Activated naive CD8-positive, alpha-beta T cell treated with anti-CD3 and anti-CD28 coated beads, Interleukin-2, amount 50 U/mL, for 24 hours (primary cell): ENCODE data around the gene MYO1D.

Experiments
- ATAC-seq: fragments of 150-1000 bp; cut with Tn5 transposase; one replicate; pipeline ENCODE4 v1.10.0; 2021
- DNase-seq: peaks from one replicate; pipeline ENCODE4 v3.0.0; 2021
- H3K27ac Mint-ChIP-seq: one replicate; pipeline ENCODE4 v1.8.0; 2021; ENCODE audit warnings: mild to moderate bottlenecking, mixed read lengths
- H3K27me3 Mint-ChIP-seq: one replicate; pipeline ENCODE4 v1.8.0; 2021; ENCODE audit warnings: mixed read lengths
- H3K36me3 Mint-ChIP-seq: one replicate; pipeline ENCODE4 v1.8.0; 2021; ENCODE audit warnings: low read depth, mixed read lengths
- H3K4me1 Mint-ChIP-seq: one replicate; pipeline ENCODE4 v1.8.0; 2021; ENCODE audit warnings: mixed read lengths
- H3K4me3 Mint-ChIP-seq: one replicate; pipeline ENCODE4 v1.8.0; 2021; ENCODE audit warnings: mild to moderate bottlenecking, moderate library complexity, mixed read lengths
- H3K9me3 Mint-ChIP-seq: one replicate; pipeline ENCODE4 v1.8.0; 2021; ENCODE audit warnings: mixed read lengths

Gene MYO1D

DNA sequence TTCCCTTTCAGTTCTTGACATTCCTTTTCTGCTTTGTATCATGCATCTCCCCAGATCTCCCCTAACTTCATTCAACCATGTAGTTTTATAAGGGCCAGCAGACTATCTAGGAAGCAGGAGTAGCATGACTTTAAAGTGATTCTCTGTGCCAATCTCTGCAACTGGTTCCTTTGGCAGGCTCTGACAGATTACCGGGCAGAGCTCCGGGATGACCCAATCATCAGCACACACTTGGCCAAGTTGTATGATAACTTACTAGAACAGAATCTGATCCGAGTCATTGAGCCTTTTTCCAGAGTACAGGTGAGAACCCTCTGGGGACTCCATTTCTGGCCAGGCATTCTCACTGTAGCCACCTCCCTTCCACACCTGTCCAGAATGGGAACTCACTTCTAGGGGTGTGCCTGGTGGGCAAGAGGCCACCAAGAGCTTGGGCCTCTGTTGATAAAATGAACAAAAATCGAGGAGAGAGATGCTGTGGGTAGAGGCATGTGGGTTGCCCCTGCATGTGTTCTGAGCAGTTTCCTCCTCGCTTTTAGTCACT is 397.8 kb downstream of the MYO1D start:
- peak overlapping the region; percentile 21 for H3K27ac Mint-ChIP-seq
- ATAC-seq: no peak
- H3K9me3 Mint-ChIP-seq: no peaks in the 10 kb centered on the region
- H3K36me3 Mint-ChIP-seq: peaks cover 56% of the 10 kb centered on the region
- H3K4me1 Mint-ChIP-seq: no peaks in the 10 kb centered on the region
- H3K4me3 Mint-ChIP-seq: no peak overlapping the region
- no peaks in the 10 kb centered on the region for H3K27me3 Mint-ChIP-seq
- DNase-seq: no peak

DNA sequence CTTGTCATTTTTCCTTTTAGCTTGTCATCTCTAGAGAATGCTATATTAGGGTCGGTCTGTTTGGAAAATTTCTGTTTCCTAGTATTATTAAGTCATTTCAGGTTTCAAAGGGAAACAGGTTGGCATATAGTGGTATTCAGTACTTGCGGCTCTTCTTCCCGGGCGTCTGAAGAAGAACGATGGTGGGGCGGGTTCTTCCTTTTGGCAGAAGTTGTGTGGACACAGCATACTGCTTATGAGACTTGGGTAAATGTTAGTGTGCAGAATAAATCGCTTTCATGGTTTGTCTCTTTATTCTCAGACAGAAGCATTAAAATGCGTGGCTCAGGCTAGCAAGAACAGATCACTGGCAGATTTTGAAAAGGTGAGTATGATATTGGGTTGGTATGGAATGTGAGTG is 399.7 kb downstream of the MYO1D start:
- DNase-seq: no peak
- no peak overlapping the region for H3K27ac Mint-ChIP-seq
- H3K4me1 Mint-ChIP-seq: no peaks in the 10 kb centered on the region
- no peaks in the 10 kb centered on the region for H3K9me3 Mint-ChIP-seq
- no peak overlapping the region for H3K4me3 Mint-ChIP-seq
- ATAC-seq: no peak
- H3K36me3 Mint-ChIP-seq: peaks cover 66% of the 10 kb centered on the region
- H3K27me3 Mint-ChIP-seq: no peaks in the 10 kb centered on the region

GRCh38 chr17:32475258-32475657 is 401.7 kb downstream of the MYO1D start:
- H3K27me3 Mint-ChIP-seq: no peaks in the 10 kb centered on the region
- no peak for ATAC-seq
- no peak overlapping the region for H3K27ac Mint-ChIP-seq
- no peak overlapping the region for H3K4me3 Mint-ChIP-seq
- no peaks in the 10 kb centered on the region for H3K4me1 Mint-ChIP-seq
- DNase-seq: no peak
- H3K9me3 Mint-ChIP-seq: no peaks in the 10 kb centered on the region
- peaks cover 73% of the 10 kb centered on the region for H3K36me3 Mint-ChIP-seq

GRCh38 chr17:32471652-32472051 is 405.3 kb downstream of the MYO1D start:
- peaks cover 4% of the 10 kb centered on the region for H3K4me1 Mint-ChIP-seq
- ATAC-seq: no peak
- H3K27me3 Mint-ChIP-seq: no peaks in the 10 kb centered on the region
- H3K9me3 Mint-ChIP-seq: no peaks in the 10 kb centered on the region
- H3K4me3 Mint-ChIP-seq: no peak overlapping the region
- DNase-seq: no peak
- peaks cover 72% of the 10 kb centered on the region for H3K36me3 Mint-ChIP-seq
- peak overlapping the region; percentile 11 for H3K27ac Mint-ChIP-seq

GRCh38 chr17:32470405-32471167 is 406.3 kb downstream of the MYO1D start:
- Mint-ChIP-seq H3K36me3 (peaks cover 75% of the 10 kb centered on the region), H3K4me3 (no peak overlapping the region), H3K27ac (no peak overlapping the region), H3K4me1 (peaks cover 4% of the 10 kb centered on the region), H3K27me3 (no peaks in the 10 kb centered on the region), H3K9me3 (no peaks in the 10 kb centered on the region)
- no peak for ATAC-seq
- no peak for DNase-seq

GRCh38 chr17:32467949-32468348 is 409.0 kb downstream of the MYO1D start:
- peaks cover 4% of the 10 kb centered on the region for H3K4me1 Mint-ChIP-seq
- no peaks in the 10 kb centered on the region for H3K27me3 Mint-ChIP-seq
- H3K9me3 Mint-ChIP-seq: no peaks in the 10 kb centered on the region
- DNase-seq: no peak
- H3K27ac Mint-ChIP-seq: peak overlapping the region; percentile 69
- ATAC-seq: no peak
- peaks cover 68% of the 10 kb centered on the region for H3K36me3 Mint-ChIP-seq
- H3K4me3 Mint-ChIP-seq: no peak overlapping the region

GRCh38 chr17:32464374-32464773 is 412.6 kb downstream of the MYO1D start:
- peaks cover 22% of the 10 kb centered on the region for H3K4me1 Mint-ChIP-seq
- no peaks in the 10 kb centered on the region for H3K9me3 Mint-ChIP-seq
- H3K27me3 Mint-ChIP-seq: no peaks in the 10 kb centered on the region
- H3K36me3 Mint-ChIP-seq: peaks cover 70% of the 10 kb centered on the region
- no peak overlapping the region for H3K27ac Mint-ChIP-seq
- no peak overlapping the region for H3K4me3 Mint-ChIP-seq
- ATAC-seq (no peak), DNase-seq (no peak)

GRCh38 chr17:32463304-32463703 is 413.6 kb downstream of the MYO1D start:
- Mint-ChIP-seq H3K4me3 (no peak overlapping the region), H3K4me1 (peaks cover 21% of the 10 kb centered on the region), H3K27me3 (no peaks in the 10 kb centered on the region), H3K27ac (no peak overlapping the region), H3K9me3 (no peaks in the 10 kb centered on the region), H3K36me3 (peaks cover 72% of the 10 kb centered on the region)
- DNase-seq (no peak), ATAC-seq (no peak)

- ATAC-seq: peak; percentile 64
Measured at GRCh38 chr17:32461853-32462617, 414.9 kb downstream of the MYO1D start.

GRCh38 chr17:32461498-32461852 is 415.4 kb downstream of the MYO1D start:
- no peak for DNase-seq
- Mint-ChIP-seq H3K4me1 (peaks cover 34% of the 10 kb centered on the region), H3K27ac (peak overlapping the region; percentile 48), H3K27me3 (no peaks in the 10 kb centered on the region), H3K9me3 (no peaks in the 10 kb centered on the region), H3K4me3 (no peak overlapping the region), H3K36me3 (peaks cover 73% of the 10 kb centered on the region)
- peak; percentile 12 for ATAC-seq

More at GRCh38 chr17:32461853-32462617, 414.9 kb downstream of the MYO1D start:
- Mint-ChIP-seq H3K27me3 (no peaks in the 10 kb centered on the region), H3K27ac (peak overlapping the region; percentile 48), H3K9me3 (no peaks in the 10 kb centered on the region), H3K4me1 (peaks cover 33% of the 10 kb centered on the region), H3K4me3 (no peak overlapping the region), H3K36me3 (peaks cover 75% of the 10 kb centered on the region)
- DNase-seq: peak; percentile 76

DNA sequence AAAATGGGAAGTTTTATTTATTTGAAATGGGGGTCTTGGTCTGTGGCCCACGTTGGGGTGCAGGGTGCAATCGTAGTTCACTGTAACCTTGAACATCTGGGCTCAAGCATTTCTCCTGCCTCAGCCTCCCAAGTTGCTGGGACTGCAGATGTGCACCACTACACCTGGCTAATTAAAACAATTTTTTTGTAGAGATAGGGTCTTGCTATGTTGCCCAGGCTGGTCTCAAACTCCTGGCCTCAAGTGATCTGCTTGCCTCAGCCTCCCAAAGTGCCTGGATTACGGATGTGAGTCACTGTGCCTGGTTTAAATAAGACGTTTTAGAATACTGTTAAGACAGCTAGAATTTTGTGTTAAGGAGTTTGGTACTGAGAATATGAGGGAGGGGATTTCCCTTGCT is 416.9 kb downstream of the MYO1D start:
- Mint-ChIP-seq H3K27ac (peak overlapping the region; percentile 21), H3K36me3 (peaks cover 72% of the 10 kb centered on the region), H3K27me3 (no peaks in the 10 kb centered on the region), H3K4me1 (peaks cover 34% of the 10 kb centered on the region), H3K4me3 (no peak overlapping the region), H3K9me3 (no peaks in the 10 kb centered on the region)
- DNase-seq: no peak
- no peak for ATAC-seq

- no peak for DNase-seq
- H3K27me3 Mint-ChIP-seq: no peaks in the 10 kb centered on the region
- peaks cover 75% of the 10 kb centered on the region for H3K36me3 Mint-ChIP-seq
- H3K4me1 Mint-ChIP-seq: peaks cover 34% of the 10 kb centered on the region
- peak; percentile 90 for ATAC-seq
- H3K4me3 Mint-ChIP-seq: no peak overlapping the region
- no peaks in the 10 kb centered on the region for H3K9me3 Mint-ChIP-seq
- H3K27ac Mint-ChIP-seq: peak overlapping the region; percentile 8
Measured at GRCh38 chr17:32458371-32458770, 418.6 kb downstream of the MYO1D start.

DNA sequence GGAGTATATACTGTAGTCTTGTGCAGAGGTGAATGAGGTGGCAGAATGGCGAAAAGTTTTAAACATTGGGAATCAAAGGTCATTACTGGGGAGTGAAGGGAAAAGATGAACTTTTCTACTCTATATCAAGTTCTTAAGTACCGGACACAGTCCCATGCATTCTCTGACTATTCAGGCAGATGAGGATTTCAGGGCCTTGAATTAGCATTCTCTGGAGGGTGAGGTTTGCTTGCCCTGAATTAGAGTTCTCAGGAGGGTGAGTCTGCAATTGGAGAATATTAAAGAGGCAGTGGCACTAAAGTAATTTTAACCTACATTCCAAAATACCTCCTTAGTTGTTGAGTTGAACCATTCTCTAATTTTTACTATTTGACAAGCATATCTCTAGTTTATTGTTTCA is 423.6 kb downstream of the MYO1D start:
- H3K27me3 Mint-ChIP-seq: no peaks in the 10 kb centered on the region
- H3K27ac Mint-ChIP-seq: no peak overlapping the region
- ATAC-seq: no peak
- H3K9me3 Mint-ChIP-seq: no peaks in the 10 kb centered on the region
- peaks cover 73% of the 10 kb centered on the region for H3K36me3 Mint-ChIP-seq
- DNase-seq: no peak
- peaks cover 16% of the 10 kb centered on the region for H3K4me1 Mint-ChIP-seq
- no peak overlapping the region for H3K4me3 Mint-ChIP-seq

DNA sequence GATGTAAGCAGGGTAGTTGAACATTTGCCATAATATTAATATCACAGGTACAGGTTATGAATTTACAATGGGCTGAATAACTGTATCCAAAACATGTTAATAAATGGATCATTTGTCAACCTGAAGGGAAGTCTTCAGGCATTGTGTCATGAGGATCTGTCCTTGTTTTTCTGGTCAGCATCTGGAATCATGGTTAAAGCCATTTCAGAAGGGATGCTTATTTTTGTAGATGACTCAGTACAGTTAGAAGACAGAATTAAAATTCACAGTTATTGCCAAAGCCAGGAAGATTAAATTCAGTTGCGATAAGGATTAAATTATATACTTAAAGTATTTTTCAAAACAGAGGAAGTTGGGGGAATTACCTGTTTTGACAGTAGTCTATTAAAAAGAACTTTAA is 424.6 kb downstream of the MYO1D start:
- no peak overlapping the region for H3K27ac Mint-ChIP-seq
- ATAC-seq (no peak), DNase-seq (no peak)
- peaks cover 68% of the 10 kb centered on the region for H3K36me3 Mint-ChIP-seq
- H3K9me3 Mint-ChIP-seq: no peaks in the 10 kb centered on the region
- H3K27me3 Mint-ChIP-seq: no peaks in the 10 kb centered on the region
- no peak overlapping the region for H3K4me3 Mint-ChIP-seq
- peaks cover 9% of the 10 kb centered on the region for H3K4me1 Mint-ChIP-seq

DNA sequence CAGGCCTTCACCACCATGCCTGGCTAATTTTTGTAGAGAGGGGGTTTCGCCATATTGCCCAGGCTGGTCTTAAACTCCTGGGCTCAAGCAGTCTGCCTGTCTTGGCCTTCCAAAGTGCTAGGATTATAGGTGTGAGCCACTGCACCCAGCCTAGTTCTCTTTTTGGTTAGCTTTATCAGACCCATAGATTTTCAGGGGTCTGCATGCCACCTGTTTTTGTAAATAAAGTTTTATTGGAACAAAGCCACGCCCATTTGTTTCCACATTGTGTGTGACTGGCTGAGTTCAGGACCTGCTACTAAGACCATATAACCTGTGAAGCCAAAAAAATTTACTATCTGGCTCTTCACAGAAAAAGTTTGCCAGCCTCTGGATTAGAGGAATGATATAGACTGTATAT is 425.0 kb downstream of the MYO1D start:
- no peak for DNase-seq
- no peak for ATAC-seq
- Mint-ChIP-seq H3K36me3 (peaks cover 68% of the 10 kb centered on the region), H3K4me3 (no peak overlapping the region), H3K9me3 (no peaks in the 10 kb centered on the region), H3K27ac (no peak overlapping the region), H3K4me1 (peaks cover 11% of the 10 kb centered on the region), H3K27me3 (no peaks in the 10 kb centered on the region)
